K562 (cell line): Measurements from ENCODE around the gene GPR78. TPM values are rescaled to one million over a fixed set of nuclear protein-coding genes. Genes with fewer than 3 reads are reported as not detected.

Source experiments
- ATAC-seq: fragments of 200-7000 bp; cut with Tn5 transposase; 3 replicates; pipeline ENCODE4 v1.9.1; 2020; ENCODE audit warnings: moderate library complexity
- BruUV-seq: library from RNA; stranded (reverse); fragments of 400-500 nt; replicated peaks from 2 replicates; lab custom pipeline; 2021; lab: Mats Ljungman, UMichigan
- CTCF ChIA-PET: fragments of 300-600 bp; formaldehyde crosslinking; extraction: SDS; loops from one replicate; lab custom pipeline; 2021; ENCODE audit warnings: low intra/inter-chr PET ratio; lab: Yijun Ruan, JAX
- POLR2A ChIA-PET: fragments of 300-600, 350-650 bp; sonication (Branson Sonifier 250); formaldehyde crosslinking; extraction: SDS; loops from one replicate; lab custom pipeline; 2021; ENCODE audit warnings: antibody characterized with exemption, inconsistent platforms; lab: Yijun Ruan, JAX
- DNase-seq, 4 experiments: peaks; one replicate each; pipeline versions ENCODE4 v3.0.0 to v3.0.0-alpha.2; 2011 to 2018; ENCODE audit warnings: low spot score in 3 of 4, mixed read lengths in 3 of 4; ENCODE audit errors: extremely low read depth in 1 of 4
- FAIRE-seq: peaks from 2 replicates; lab custom pipeline; 2011; peaks lifted over from hg19 to GRCh38; lab: Jason Lieb, UNC
- H2AFZ ChIP-seq: 2 replicates; pipeline ENCODE4 v1.6.0; 2011; ENCODE audit warnings: low read depth, low read length, control low read depth, inconsistent platforms
- H3K27ac ChIP-seq: fragments of 200-600 bp; 3 replicates; pipeline ENCODE4 v1.8.0; 2011; ENCODE audit warnings: low read depth, mild to moderate bottlenecking, control low read depth, inconsistent platforms, low read length, moderate library complexity, mixed read lengths; ENCODE audit errors: extremely low read depth
- H3K27me3 ChIP-seq, 2 experiments: fragments of 300-600 bp in 1 of 2; 2 replicates in 1 of 2; 3 replicates in 1 of 2; pipeline versions ENCODE4 v1.6.0 to v1.8.0; 2011; ENCODE audit warnings: inconsistent platforms in 2 of 2, low read length in 2 of 2, mild to moderate bottlenecking in 1 of 2, mixed read lengths in 1 of 2, moderate library complexity in 1 of 2; ENCODE audit not compliant: control insufficient read depth in 2 of 2, insufficient read depth in 2 of 2
- H3K36me3 ChIP-seq: fragments of 300-600 bp; 3 replicates; pipeline ENCODE4 v1.8.0; 2011; ENCODE audit warnings: mild to moderate bottlenecking, low read length, inconsistent platforms; ENCODE audit not compliant: control insufficient read depth, insufficient read depth
- H3K4me1 ChIP-seq, 2 experiments: fragments of 200-600 bp in 1 of 2; replicated peaks in 1 of 2; 2 replicates in 1 of 2; 3 replicates in 1 of 2; pipeline versions ENCODE4 v1.5.1 to v1.8.0; 2011; ENCODE audit warnings: inconsistent platforms in 2 of 2, low read length in 2 of 2, mild to moderate bottlenecking in 1 of 2, mixed read lengths in 1 of 2, moderate library complexity in 1 of 2; ENCODE audit not compliant: control insufficient read depth in 2 of 2, insufficient read depth in 2 of 2
- H3K4me2 ChIP-seq: 2 replicates; pipeline ENCODE4 v1.6.1; 2011; ENCODE audit warnings: low read length, control low read depth, inconsistent platforms, mixed read lengths; ENCODE audit not compliant: insufficient read depth
- H3K4me3 ChIP-seq: fragments of 200-600 bp; sonication (generic), shearing (Covaris generic); 2 replicates; pipeline ENCODE4 v1.5.1; 2016; ENCODE audit warnings: control low read depth, inconsistent platforms
- H3K79me2 ChIP-seq: fragments of 200-600 bp; 3 replicates; pipeline ENCODE4 v1.8.0; 2011; ENCODE audit warnings: low read length, inconsistent platforms; ENCODE audit not compliant: control insufficient read depth, insufficient read depth
- H3K9ac ChIP-seq, 2 experiments: 2 replicates each; pipeline versions ENCODE4 v1.6.0 to v1.6.1; 2011; ENCODE audit warnings: low read depth in 2 of 2, low read length in 2 of 2, control low read depth in 1 of 2, inconsistent platforms in 1 of 2, mild to moderate bottlenecking in 1 of 2, mixed read lengths in 1 of 2; ENCODE audit not compliant: insufficient read depth in 1 of 2
- H3K9me1 ChIP-seq: one replicate; pipeline ENCODE4 v1.6.0; 2011; ENCODE audit warnings: inconsistent platforms, mild to moderate bottlenecking, low read length, moderate library complexity; ENCODE audit not compliant: control insufficient read depth, insufficient read depth
- H3K9me3 ChIP-seq: replicated peaks from 2 replicates; pipeline ENCODE4 v1.5.1; 2011; ENCODE audit warnings: low read depth, low read length, inconsistent platforms; ENCODE audit not compliant: control insufficient read depth, insufficient read depth
- H4K20me1 ChIP-seq: replicated peaks from 2 replicates; pipeline ENCODE4 v1.6.1; 2011; ENCODE audit warnings: low read length, inconsistent platforms, mixed read lengths; ENCODE audit not compliant: control insufficient read depth, insufficient read depth
- BCL6 ChIP-seq: fragments of 250-450 bp; sonication (Bioruptor Pico); IDR thresholded peaks from 2 replicates; pipeline ENCODE4 v1.4.0; 2020
- CBX5 ChIP-seq: IDR thresholded peaks from 2 replicates; pipeline ENCODE4 v1.6.1; 2014; ENCODE audit warnings: low read depth, borderline replicate concordance
- DACH1 ChIP-seq: fragments of 450-650 bp; IDR thresholded peaks from 2 replicates; pipeline ENCODE4 v1.6.1; 2018; ENCODE audit not compliant: partially characterized antibody
- ERF ChIP-seq: fragments of 450-650 bp; formaldehyde crosslinking; IDR thresholded peaks from 2 replicates; pipeline ENCODE4 v1.4.0; 2020; ENCODE audit warnings: mild to moderate bottlenecking, mixed read lengths
- GABPA ChIP-seq: fragments of 200-800 bp; sonication (Bioruptor generic); conservative IDR thresholded peaks from 2 replicates; pipeline ENCODE4 v1.6.1; 2016; ENCODE audit warnings: low read depth, missing genetic modification characterization, missing compliant biosample characterization
- NFATC3 ChIP-seq: fragments of 450-650 bp; IDR thresholded peaks from 2 replicates; pipeline ENCODE4 v1.6.1; 2017; ENCODE audit warnings: mild to moderate bottlenecking
- PRMT5 ChIP-seq: sonication (generic); formaldehyde crosslinking; IDR thresholded peaks from 2 replicates; pipeline ENCODE4 v1.5.0; 2020; ENCODE audit warnings: missing genetic modification reagents
- PYGO2 ChIP-seq: fragments of 450-650 bp; IDR thresholded peaks from 2 replicates; pipeline ENCODE4 v1.6.1; 2016; ENCODE audit warnings: mild to moderate bottlenecking, missing genetic modification characterization, moderate library complexity, missing compliant biosample characterization
- TCF7 ChIP-seq: sonication (generic); IDR thresholded peaks from 2 replicates; pipeline ENCODE4 v1.6.1; 2016; ENCODE audit warnings: antibody characterized with exemption, borderline replicate concordance
- TEAD1 ChIP-seq, 2 experiments: fragments of 450-650 bp in 1 of 2; sonication (generic) in 1 of 2; formaldehyde crosslinking; IDR thresholded peaks; 2 replicates each; pipeline versions ENCODE4 v1.4.0 to v1.8.0; 2020 to 2022; ENCODE audit warnings: mild to moderate bottlenecking in 2 of 2, missing genetic modification reagents in 1 of 2
- ZNF175 ChIP-seq: fragments of 200-800 bp; sonication (Bioruptor generic); IDR thresholded peaks from 2 replicates; pipeline ENCODE4 v1.6.1; 2016; ENCODE audit warnings: low read depth, mild to moderate bottlenecking, missing genetic modification characterization, missing compliant biosample characterization
- WGBS: fragments of 100-300 bp; shearing (Covaris generic); methylation state at CpG from one replicate; pipeline ENCODE4 v1.1.6; 2016; ENCODE audit warnings: low coverage, mixed read lengths; ENCODE audit not compliant: insufficient coverage; ENCODE audit errors: missing lambda C conversion rate; 5-methylcytosine and 5-hydroxymethylcytosine counted together
- in situ Hi-C: fragments of 300-500 bp; cut with MboI; formaldehyde crosslinking; loops from 4 replicates; pipeline ENCODE4 v1.15.0; 2018; ENCODE audit warnings: inconsistent platforms, mixed read lengths
- intact Hi-C: fragments of 100-400 bp; cut with micrococcal nuclease; formaldehyde crosslinking; loops from 2 replicates; pipeline ENCODE4 v1.14.2; 2022
- polyA plus RNA-seq, 8 experiments: library from polyadenylated mRNA; depleted of rRNA in 4 of 8; stranded (reverse) in 5 of 8; unstranded in 3 of 8; fragments of >200 nt; fragmentation: Nextera tagmentation in 2 of 8; fragmentation: Illumina TruSeq in 1 of 8; extraction: Ambion mirVana in 2 of 8; extraction: Trizol in 1 of 8; gene quantifications; 2 replicates each; pipeline versions ENCODE4 v1.2.1 to v1.2.3, GENCODE V29; 2011 to 2014; ENCODE audit warnings: inconsistent platforms in 1 of 8, missing spikeins in 1 of 8
- total RNA-seq, 7 experiments: library from RNA; depleted of rRNA in 6 of 7; stranded (reverse); fragments of >200 nt in 6 of 7; fragmentation: Illumina TruSeq in 2 of 7; extraction: Trizol in 2 of 7; gene quantifications; 2 replicates each; pipeline versions ENCODE4 v1.2.1 to v1.2.3, GENCODE V29; 2011 to 2021; ENCODE audit warnings: low replicate concordance in 1 of 7
- TF ChIP-seq, protein P1 (sequence below), 3 experiments: fragments of 200-800 bp in 1 of 3; sonication (Bioruptor generic) in 1 of 3; sonication (generic) in 1 of 3; formaldehyde crosslinking in 1 of 3; IDR thresholded peaks; 2 replicates each; pipeline versions ENCODE4 v1.6.1 to v1.8.0; 2016 to 2022; ENCODE audit warnings: mild to moderate bottlenecking in 2 of 3, missing compliant biosample characterization in 2 of 3, missing genetic modification characterization in 2 of 3, missing genetic modification reagents in 1 of 3
- TF ChIP-seq, protein P2 (sequence below), 2 experiments: IDR thresholded peaks; 2 replicates each; pipeline ENCODE4 v1.6.1; 2011; ENCODE audit warnings: borderline replicate concordance in 1 of 2, control low read depth in 1 of 2, low read depth in 1 of 2, low read length in 1 of 2, mild to moderate bottlenecking in 1 of 2, mixed read lengths in 1 of 2, moderate library complexity in 1 of 2; ENCODE audit not compliant: insufficient read depth in 1 of 2, insufficient read length in 1 of 2, poor library complexity in 1 of 2, severe bottlenecking in 1 of 2; ENCODE audit errors: extremely low read depth in 1 of 2

Gene GPR78
- total and polyA plus RNA-seq, 9 of the 15 experiments (the other 6 are each of a cell fraction or from before 2014, with no cell fraction given) = 0.04 to 0.13 (median 0.07) TPM; not detected in 4

DNA sequence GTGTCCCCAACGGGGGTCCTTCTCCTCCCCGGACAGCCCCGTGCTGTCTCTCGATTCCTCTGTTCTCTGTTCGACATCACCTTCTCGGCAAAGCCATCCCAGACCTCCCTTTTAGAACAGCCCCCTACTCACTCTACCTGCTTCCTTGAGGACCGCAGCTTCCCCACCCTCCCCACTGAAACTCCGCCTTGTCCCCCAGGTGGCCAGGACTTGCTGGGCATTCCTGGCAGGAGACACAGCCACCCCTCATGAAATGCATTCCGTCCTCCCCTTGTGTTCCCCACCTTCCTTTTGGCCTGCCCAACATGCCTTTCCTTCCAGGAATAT is 34.8 kb upstream of the GPR78 start:
- no TSS peak for BruUV-seq
- peak overlapping the region in 1 of 2 experiments; percentile 33; a peak in 1 of 4 replicates for H3K9ac ChIP-seq
- no peaks in the 10 kb centered on the region for H3K9me3 ChIP-seq
- ChIA-PET POLR2A (no interaction called here), CTCF (no interaction called here)
- no peaks in the 10 kb centered on the region for H4K20me1 ChIP-seq
- H3K9me1 ChIP-seq = no peaks in the 10 kb centered on the region
- no peaks in the 10 kb centered on the region for H3K36me3 ChIP-seq
- FAIRE-seq (no peak), DNase-seq (no peak), ATAC-seq (no peak)
- no peaks in the 10 kb centered on the region for H3K79me2 ChIP-seq
- H3K4me1 ChIP-seq = peaks cover 36 to 39% of the 10 kb centered on the region in 2 experiments
- no peak overlapping the region for H3K4me3 ChIP-seq
- no peak overlapping the region for H3K27ac ChIP-seq
- TF ChIP-seq PRMT5 = no peak
- no peak for TF ChIP-seq GABPA (tag)
- TF ChIP-seq TCF7 = no peak
- TF ChIP-seq, protein P1, sequence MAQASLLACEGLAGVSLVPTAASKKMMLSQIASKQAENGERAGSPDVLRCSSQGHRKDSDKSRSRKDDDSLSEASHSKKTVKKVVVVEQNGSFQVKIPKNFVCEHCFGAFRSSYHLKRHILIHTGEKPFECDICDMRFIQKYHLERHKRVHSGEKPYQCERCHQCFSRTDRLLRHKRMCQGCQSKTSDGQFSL (CRISPR knock-in tag; IDR thresholded peaks at IDR 0.05) = no peak
- TF ChIP-seq, protein P1 (tag; IDR thresholded peaks at IDR 0.05) = no peak
- no peak for TF ChIP-seq NFATC3
- TF ChIP-seq ZNF175 (CRISPR knock-in tag) = no peak
- TF ChIP-seq, protein P2, sequence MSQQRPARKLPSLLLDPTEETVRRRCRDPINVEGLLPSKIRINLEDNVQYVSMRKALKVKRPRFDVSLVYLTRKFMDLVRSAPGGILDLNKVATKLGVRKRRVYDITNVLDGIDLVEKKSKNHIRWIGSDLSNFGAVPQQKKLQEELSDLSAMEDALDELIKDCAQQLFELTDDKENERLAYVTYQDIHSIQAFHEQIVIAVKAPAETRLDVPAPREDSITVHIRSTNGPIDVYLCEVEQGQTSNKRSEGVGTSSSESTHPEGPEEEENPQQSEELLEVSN (IDR thresholded peaks at IDR 0.05; ENCODE audit: borderline replicate concordance in 1 of 2, extremely low read depth in 1 of 2, insufficient read depth in 1 of 2, insufficient read length in 1 of 2, low read depth in 1 of 2, low read length in 1 of 2, poor library complexity in 1 of 2, severe bottlenecking in 1 of 2) = no peak
- TF ChIP-seq CBX5 = no peak
- no peak for TF ChIP-seq ERF (CRISPR knock-in tag)
- TF ChIP-seq TEAD1 (CRISPR knock-in tag; IDR thresholded peaks at IDR 0.05) = no peak
- no peak for TF ChIP-seq PYGO2 (tag)
- no peak for TF ChIP-seq BCL6 (CRISPR knock-in tag)
- no peak for TF ChIP-seq DACH1
- H3K4me2 ChIP-seq = no peak overlapping the region
- H2AFZ ChIP-seq = no peak overlapping the region
- in situ Hi-C loops (no loop called here), intact Hi-C loops (no loop called here)
- no peaks in the 10 kb centered on the region for H3K27me3 ChIP-seq
- 58% methylated on average over 8 of the region's 9 CpGs for WGBS
